ENCODE data around the gene PANK1. TPM values are rescaled to one million over a fixed set of nuclear protein-coding genes. Genes with fewer than 3 reads are reported as not detected.

Gene PANK1
- total RNA-seq = 1 to 10 TPM; 6.2 to 7.8 TPM

DNA sequence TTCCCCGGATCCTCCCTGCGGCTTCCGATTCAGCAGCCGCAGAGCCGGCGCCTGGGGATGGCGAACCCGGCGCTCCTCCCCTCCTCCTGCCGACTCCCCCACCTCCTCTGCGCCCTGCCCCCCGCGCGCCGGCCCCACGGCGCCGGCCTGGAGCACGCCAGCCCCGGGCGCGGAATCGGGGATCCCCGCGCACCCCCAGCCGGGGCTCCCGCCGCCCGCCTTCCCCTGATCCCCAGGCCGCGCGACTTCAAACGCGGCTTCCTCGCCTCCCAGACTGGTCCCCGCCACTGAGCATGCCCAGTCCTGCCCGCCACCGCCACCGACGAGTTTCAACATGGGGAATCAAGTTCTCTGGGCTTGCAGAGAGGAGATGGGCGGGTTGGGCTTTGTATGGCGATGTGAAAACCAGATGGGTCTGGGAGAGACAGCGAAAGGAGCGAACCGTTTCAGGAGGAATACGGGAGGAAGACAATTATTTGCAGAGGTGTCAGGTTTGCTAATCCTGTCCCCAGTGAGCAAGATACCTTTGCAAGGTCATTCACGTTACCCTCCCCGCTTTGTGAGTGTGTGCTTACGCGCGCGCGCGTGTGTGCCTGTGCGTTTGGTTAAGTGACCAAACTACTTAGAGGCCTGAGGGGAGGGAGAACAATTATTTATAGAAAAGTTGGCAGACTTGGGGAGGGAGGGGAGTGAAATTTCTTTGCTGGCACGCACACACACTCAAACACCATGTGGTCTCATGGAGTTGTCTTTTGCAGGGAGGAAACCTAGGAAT is at the start of gene PANK1:
PANK1 (minus strand) TSS at position 276 of the 775 bp plus-strand sequence. CDS start 351 bp downstream, outside the sequence.
- H3K4me3 Mint-ChIP-seq = no peak within 1 kb of the TSS
- peak within 1 kb of the TSS; percentile 70 for H3K27ac Mint-ChIP-seq
- CTCF ChIA-PET = interaction anchor here (1.0 kb wide), 1 partner anchor 56 kb away, joined by 3 read pairs; the partner anchor contains the start of gene KIF20B
- DNase-seq = peak; percentile 82
- H3K9me3 Mint-ChIP-seq (ENCODE audit: low read depth) = peaks cover 5% of the 10 kb centered on the region
- no peaks in the 10 kb centered on the region for H3K36me3 Mint-ChIP-seq
- peak; percentile 54 for ATAC-seq
- H3K27me3 Mint-ChIP-seq = peaks cover 37% of the 10 kb centered on the region
- peaks cover 13% of the 10 kb centered on the region for H3K4me1 Mint-ChIP-seq

DNA sequence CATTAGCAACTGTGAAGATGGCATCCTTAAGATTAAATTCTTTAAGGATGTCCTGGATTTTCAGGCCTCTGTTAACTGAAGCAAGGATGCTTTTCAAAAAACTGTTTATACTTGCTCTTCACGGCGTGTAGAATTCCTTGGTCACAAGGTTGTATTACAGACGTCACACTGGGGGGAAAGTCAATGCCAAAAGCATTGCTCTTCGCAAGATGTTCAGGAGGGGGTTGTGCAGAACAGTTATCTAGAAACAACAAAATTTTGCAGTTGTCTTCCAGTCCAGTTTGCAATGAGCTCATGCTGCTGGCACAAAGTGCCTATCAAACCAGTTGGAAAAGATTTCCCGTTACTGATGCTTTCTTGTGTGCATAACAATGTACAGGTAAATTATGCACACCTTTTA is 48.1 kb upstream of the PANK1 start:
- ATAC-seq = no peak
- Mint-ChIP-seq H3K9me3 (ENCODE audit: low read depth) (no peaks in the 10 kb centered on the region), H3K4me1 (peaks cover 4% of the 10 kb centered on the region), H3K27me3 (no peaks in the 10 kb centered on the region), H3K4me3 (no peak overlapping the region), H3K27ac (no peak overlapping the region), H3K36me3 (peaks cover 4% of the 10 kb centered on the region)
- CTCF ChIA-PET = interaction anchor here (1.0 kb wide), 1 partner anchor 8 kb away, joined by 4 read pairs; the partner anchor contains the start of gene KIF20B
- no peak for DNase-seq

DNA sequence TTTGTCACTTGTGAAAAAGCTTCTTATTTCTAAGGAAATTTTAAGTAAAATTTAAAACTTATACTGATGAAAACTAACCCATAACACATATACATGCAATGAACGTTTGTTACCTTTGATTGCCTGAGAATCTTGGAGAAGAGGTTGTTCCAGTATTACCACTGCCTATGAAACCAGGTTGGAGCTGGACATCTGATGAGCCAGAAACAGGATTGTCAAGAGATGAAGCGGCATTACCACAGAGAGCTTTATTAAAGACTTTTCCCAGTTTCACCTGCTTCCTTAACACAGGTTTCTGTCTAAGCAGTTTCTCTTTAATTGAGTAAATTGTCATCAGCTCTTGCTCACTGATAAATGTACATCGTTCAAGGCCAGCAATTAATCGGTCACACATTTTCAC is 47.4 kb upstream of the PANK1 start:
- peaks cover 4% of the 10 kb centered on the region for H3K36me3 Mint-ChIP-seq
- ATAC-seq = no peak
- H3K27ac Mint-ChIP-seq = no peak overlapping the region
- H3K4me1 Mint-ChIP-seq = no peaks in the 10 kb centered on the region
- CTCF ChIA-PET = interaction anchor here (1.0 kb wide), 1 partner anchor 9 kb away, joined by 4 read pairs; the partner anchor contains the start of gene KIF20B
- no peaks in the 10 kb centered on the region for H3K9me3 Mint-ChIP-seq (ENCODE audit: low read depth)
- peaks cover 4% of the 10 kb centered on the region for H3K27me3 Mint-ChIP-seq
- H3K4me3 Mint-ChIP-seq = no peak overlapping the region
- no peak for DNase-seq

DNA sequence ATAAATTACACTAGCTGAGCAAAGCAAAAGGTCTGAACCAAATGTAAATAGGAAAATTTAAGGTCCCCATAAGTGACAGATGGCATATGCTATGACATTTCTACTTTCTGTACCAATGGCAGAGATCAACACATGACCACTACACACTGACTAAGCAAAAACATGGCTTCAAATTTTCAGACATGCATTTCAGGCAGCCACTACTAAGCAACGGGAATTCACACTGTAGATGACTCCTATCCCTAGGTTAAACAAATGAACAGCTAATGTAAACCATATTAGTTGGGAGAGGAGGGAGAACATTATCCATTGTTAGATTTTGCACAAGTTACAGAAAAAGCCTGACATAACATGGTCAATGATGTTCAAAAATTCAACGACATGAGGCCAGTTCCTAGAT is 45.0 kb upstream of the PANK1 start:
- Mint-ChIP-seq H3K4me3 (no peak overlapping the region), H3K27ac (no peak overlapping the region), H3K9me3 (ENCODE audit: low read depth) (no peaks in the 10 kb centered on the region), H3K4me1 (peaks cover 3% of the 10 kb centered on the region), H3K36me3 (peaks cover 2% of the 10 kb centered on the region), H3K27me3 (peaks cover 15% of the 10 kb centered on the region)
- DNase-seq (no peak), ATAC-seq (no peak)
- CTCF ChIA-PET = no interaction called here

DNA sequence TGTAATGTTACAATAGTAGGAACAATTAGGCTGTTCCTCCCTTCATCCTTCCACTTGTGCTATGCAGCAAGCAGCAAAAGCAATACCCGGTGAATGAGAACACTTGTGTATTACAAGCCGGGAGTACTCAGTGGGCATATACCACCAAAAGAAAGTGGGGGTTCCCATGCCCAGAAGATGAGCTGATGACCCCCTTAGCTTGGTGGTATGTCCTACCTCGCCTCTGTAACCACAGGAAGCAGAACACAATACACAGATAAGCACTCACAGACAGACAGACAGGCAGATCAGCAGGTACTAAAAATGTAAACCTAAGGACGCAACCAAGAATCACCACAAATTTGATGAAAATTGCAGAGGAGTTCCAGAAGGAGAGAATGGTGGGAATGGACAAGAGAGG is 40.9 kb upstream of the PANK1 start:
- H3K27ac Mint-ChIP-seq = no peak overlapping the region
- DNase-seq (no peak), ATAC-seq (no peak)
- H3K4me1 Mint-ChIP-seq = peaks cover 3% of the 10 kb centered on the region
- CTCF ChIA-PET = no interaction called here
- no peak overlapping the region for H3K4me3 Mint-ChIP-seq
- H3K27me3 Mint-ChIP-seq = peaks cover 34% of the 10 kb centered on the region
- no peaks in the 10 kb centered on the region for H3K36me3 Mint-ChIP-seq
- H3K9me3 Mint-ChIP-seq (ENCODE audit: low read depth) = no peaks in the 10 kb centered on the region

DNA sequence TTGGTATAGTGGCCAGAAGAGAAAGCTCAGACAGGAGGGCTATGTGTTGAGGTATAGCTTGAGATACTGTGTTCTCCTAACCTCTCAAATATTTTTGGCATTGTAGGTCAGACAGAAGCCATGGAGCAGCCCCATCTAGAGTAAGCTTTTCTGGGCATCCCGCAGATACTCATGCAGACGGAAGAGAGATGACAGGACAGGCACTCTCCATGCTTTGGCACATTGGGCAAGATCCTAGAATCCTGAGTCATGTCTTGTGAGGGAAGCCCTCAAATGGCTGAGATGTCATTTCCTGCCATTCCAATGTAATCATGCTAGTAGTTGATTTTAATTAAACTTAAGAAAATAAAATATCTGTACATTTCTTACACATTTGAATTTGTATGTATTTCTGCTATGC is 39.6 kb upstream of the PANK1 start:
- Mint-ChIP-seq H3K9me3 (ENCODE audit: low read depth) (no peaks in the 10 kb centered on the region), H3K36me3 (no peaks in the 10 kb centered on the region), H3K27me3 (peaks cover 41% of the 10 kb centered on the region), H3K4me3 (no peak overlapping the region), H3K27ac (no peak overlapping the region), H3K4me1 (peaks cover 3% of the 10 kb centered on the region)
- CTCF ChIA-PET = no interaction called here
- no peak for DNase-seq
- ATAC-seq = no peak

DNA sequence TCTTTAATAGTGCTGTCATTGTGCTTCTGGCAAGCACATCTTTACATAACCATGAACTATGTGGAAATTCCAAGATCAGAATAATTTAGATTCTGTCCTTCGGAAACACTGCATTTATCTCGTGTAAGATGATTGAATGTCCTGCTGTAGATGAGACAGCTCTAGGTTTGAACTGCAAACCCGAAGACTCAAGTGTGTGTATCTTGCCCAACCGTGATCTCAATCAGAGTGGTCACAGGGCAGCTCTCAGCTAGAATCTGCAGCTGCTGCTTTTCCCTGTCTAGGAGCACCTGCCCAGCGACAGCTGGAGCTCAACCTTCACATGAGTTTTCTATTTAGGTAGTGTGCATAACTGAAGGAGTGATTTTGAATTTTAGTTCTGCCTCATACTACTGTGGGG is 38.8 kb upstream of the PANK1 start:
- Mint-ChIP-seq H3K4me3 (no peak overlapping the region), H3K36me3 (no peaks in the 10 kb centered on the region), H3K27me3 (peaks cover 41% of the 10 kb centered on the region), H3K4me1 (peaks cover 3% of the 10 kb centered on the region), H3K27ac (no peak overlapping the region), H3K9me3 (ENCODE audit: low read depth) (no peaks in the 10 kb centered on the region)
- CTCF ChIA-PET = no interaction called here
- ATAC-seq (no peak), DNase-seq (no peak)

DNA sequence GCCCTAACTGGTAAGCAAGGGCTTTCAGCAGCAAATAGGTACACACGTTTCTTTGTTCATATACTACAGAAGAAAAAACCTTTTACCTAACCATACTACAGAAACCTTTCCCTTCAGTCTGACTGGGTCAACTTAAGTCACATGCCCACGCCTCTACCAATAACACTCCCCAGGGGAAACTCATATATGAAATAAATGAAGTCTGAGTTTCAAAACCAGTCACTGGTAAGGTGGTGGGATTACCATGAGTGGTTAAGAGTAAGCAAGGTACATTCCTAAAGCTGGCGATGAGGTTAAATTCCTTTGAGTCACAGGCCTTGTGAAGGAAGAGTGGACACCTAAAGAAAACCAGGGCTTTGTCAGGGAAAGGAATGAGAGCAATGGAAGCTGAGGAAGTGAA is 34.9 kb upstream of the PANK1 start:
- DNase-seq (no peak), ATAC-seq (no peak)
- Mint-ChIP-seq H3K4me3 (no peak overlapping the region), H3K9me3 (ENCODE audit: low read depth) (no peaks in the 10 kb centered on the region), H3K27me3 (peaks cover 41% of the 10 kb centered on the region), H3K4me1 (no peaks in the 10 kb centered on the region), H3K36me3 (no peaks in the 10 kb centered on the region), H3K27ac (no peak overlapping the region)
- CTCF ChIA-PET = interaction anchor here (1.0 kb wide), 1 partner anchor 15 kb away, joined by 3 read pairs; no protein-coding TSS in a partner anchor

DNA sequence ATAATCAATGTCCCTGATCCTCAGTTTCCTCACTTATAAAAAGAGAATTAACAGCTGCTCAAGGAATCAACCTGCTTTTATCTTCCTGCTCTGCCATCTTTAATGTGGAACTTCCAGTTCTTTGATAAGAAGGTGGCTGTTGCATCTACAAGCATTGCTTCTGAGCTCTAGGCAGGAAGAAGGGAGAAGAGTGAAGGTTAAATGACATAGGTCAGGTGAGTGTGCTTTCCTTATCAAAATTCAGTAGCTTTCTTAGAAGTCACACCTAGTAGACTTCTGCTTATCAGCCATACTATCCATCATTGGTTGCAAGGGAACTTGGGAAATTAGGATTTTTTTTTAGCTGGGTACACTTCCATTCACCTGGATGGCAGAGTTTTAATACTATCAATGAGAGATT is 32.3 kb upstream of the PANK1 start:
- Mint-ChIP-seq H3K9me3 (ENCODE audit: low read depth) (no peaks in the 10 kb centered on the region), H3K36me3 (no peaks in the 10 kb centered on the region), H3K27ac (no peak overlapping the region), H3K4me1 (no peaks in the 10 kb centered on the region), H3K4me3 (no peak overlapping the region), H3K27me3 (peaks cover 35% of the 10 kb centered on the region)
- DNase-seq (no peak), ATAC-seq (no peak)
- CTCF ChIA-PET = no interaction called here

DNA sequence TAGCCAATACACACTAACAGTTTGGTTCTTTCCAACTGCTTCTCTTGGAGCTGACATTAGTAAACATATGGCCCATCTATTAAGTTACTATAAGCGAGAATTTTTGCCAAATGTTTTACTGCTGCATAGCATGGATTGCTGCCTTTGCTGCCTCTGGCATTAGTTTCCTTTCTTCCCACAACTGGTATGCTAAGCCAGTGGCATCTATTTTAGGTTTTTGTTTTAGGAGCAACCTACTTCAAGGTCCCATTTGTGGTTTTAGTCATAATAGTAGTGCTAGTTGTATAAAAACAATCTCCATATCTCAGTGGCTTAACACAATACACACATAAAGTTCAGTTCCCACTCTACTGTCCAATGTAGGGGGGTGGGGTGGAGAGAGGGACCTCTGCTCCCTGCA is 25.9 kb upstream of the PANK1 start:
- peaks cover 28% of the 10 kb centered on the region for H3K27me3 Mint-ChIP-seq

DNA sequence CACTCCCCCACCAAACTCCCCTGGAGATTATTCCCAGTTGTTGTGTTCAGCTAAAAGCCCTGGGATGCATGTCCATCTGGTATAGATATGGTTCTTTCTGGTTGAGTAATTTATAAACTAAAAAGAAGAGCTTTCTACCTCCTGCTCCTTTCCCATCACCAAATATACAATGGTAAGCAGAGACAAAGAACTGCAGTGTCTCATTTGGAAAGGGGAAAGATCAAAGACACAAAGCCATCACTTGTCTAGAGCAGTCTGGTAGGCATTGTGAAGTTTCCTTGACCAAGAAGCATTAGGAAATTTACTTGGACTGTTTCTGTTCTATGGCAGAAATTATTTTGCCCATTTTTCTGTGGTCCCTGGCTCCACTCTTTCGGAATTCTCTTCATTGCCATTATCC is 24.9 kb upstream of the PANK1 start:
- peaks cover 27% of the 10 kb centered on the region for H3K27me3 Mint-ChIP-seq
- no peak overlapping the region for H3K27ac Mint-ChIP-seq
- no peaks in the 10 kb centered on the region for H3K36me3 Mint-ChIP-seq
- H3K9me3 Mint-ChIP-seq (ENCODE audit: low read depth) = no peaks in the 10 kb centered on the region
- CTCF ChIA-PET = no interaction called here
- H3K4me3 Mint-ChIP-seq = no peak overlapping the region
- no peak for DNase-seq
- no peaks in the 10 kb centered on the region for H3K4me1 Mint-ChIP-seq
- no peak for ATAC-seq

More for the DNA sequence above, 25.9 kb upstream of the PANK1 start:
- DNase-seq (no peak), ATAC-seq (no peak)
- CTCF ChIA-PET = no interaction called here
- Mint-ChIP-seq H3K36me3 (no peaks in the 10 kb centered on the region), H3K9me3 (ENCODE audit: low read depth) (no peaks in the 10 kb centered on the region), H3K4me1 (no peaks in the 10 kb centered on the region), H3K4me3 (no peak overlapping the region), H3K27ac (no peak overlapping the region)

DNA sequence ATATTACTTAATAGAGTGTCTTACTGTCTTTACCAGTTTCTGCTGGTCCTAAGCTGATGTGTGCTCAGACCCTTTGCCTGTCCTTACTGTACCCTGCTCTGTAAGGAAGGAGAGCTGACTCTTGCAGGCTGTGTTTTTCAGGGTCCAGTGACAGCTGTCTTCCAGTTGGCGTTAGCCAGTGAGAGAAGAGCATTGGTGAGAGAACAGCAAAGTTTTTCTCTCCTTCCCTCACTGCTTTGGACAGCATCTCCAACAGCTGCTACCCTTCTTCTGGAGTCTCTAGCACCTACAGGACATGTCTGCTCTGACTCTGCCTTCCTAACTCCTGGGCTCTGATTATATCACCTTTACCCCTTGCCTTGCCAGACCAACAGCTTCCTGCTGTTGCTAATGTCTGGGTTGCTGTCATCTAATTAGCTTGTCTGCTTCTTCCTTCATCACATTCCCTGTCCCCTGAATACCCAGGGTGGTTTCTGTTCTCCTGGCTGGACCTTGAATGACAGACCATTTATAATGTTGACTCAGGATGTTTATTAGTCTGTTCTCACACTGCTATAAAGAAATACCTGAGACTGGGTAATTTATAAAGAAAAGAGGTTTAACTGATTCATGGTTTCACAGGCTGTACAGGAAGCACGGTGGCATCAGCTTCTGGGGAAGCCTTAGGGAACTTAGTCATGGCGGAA is 23.5 kb upstream of the PANK1 start:
- Mint-ChIP-seq H3K4me1 (no peaks in the 10 kb centered on the region), H3K36me3 (no peaks in the 10 kb centered on the region), H3K4me3 (no peak overlapping the region), H3K27me3 (peaks cover 22% of the 10 kb centered on the region), H3K27ac (no peak overlapping the region), H3K9me3 (ENCODE audit: low read depth) (no peaks in the 10 kb centered on the region)
- DNase-seq (no peak), ATAC-seq (no peak)
- CTCF ChIA-PET = no interaction called here

DNA sequence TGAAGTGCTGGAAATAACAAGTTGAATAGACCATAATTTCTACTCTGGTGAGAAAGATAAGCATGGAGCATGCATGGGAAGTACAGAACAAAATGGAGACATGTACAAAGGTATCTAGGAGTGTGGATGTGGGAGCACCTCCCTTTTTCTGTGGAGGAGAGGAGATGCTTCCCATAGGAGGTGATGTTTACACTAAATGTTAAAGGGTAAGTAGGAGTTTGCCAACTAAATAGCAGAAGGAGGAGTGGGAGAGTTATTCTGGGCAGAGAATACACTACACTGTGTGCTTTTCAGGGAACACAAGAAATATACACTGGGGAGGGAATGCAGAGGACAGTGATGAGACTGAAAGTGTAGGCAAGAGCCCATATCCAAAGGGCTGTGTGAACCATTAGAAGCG is 21.1 kb upstream of the PANK1 start:
- Mint-ChIP-seq H3K4me3 (no peak overlapping the region), H3K4me1 (no peaks in the 10 kb centered on the region), H3K9me3 (ENCODE audit: low read depth) (no peaks in the 10 kb centered on the region), H3K27ac (no peak overlapping the region), H3K36me3 (no peaks in the 10 kb centered on the region), H3K27me3 (peaks cover 24% of the 10 kb centered on the region)
- no peak for DNase-seq
- CTCF ChIA-PET = no interaction called here
- ATAC-seq = no peak

DNA sequence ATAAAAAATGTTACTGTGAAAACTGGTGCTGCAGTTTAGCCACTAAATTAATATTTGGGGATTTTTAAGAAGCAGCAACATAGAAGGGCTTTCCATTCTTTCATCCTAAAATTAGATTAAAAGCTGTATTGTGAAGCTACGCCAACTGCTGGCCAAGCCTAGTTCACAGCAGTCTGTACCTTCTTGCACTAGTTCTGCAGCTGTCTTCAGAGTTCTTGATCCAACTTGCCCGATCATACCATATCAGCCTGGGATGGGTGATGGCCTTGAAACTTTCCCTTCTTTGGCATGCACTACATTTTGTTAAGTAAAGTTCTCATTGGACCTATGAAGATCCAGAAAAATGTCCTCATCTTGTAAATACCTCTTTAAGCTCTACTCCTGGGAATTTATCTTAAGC is 20.3 kb upstream of the PANK1 start:
- H3K27ac Mint-ChIP-seq = no peak overlapping the region
- H3K4me3 Mint-ChIP-seq = no peak overlapping the region
- H3K9me3 Mint-ChIP-seq (ENCODE audit: low read depth) = no peaks in the 10 kb centered on the region
- H3K27me3 Mint-ChIP-seq = peaks cover 26% of the 10 kb centered on the region
- no peak for ATAC-seq
- no peaks in the 10 kb centered on the region for H3K4me1 Mint-ChIP-seq
- DNase-seq = no peak
- CTCF ChIA-PET = no interaction called here
- H3K36me3 Mint-ChIP-seq = no peaks in the 10 kb centered on the region
